ENCODE measurements around the gene ZNF143. TPM values are rescaled to one million over a fixed set of nuclear protein-coding genes. Genes with fewer than 3 reads are reported as not detected.

The ZNF143 gene
- total and polyA plus RNA-seq, 2 of the 13 experiments (the other 11 are each of a cell fraction or from before 2014, with no cell fraction given): 22.4 to 35.6 TPM

GRCh38 chr11:9461063-9461759, 399 bp downstream of the ZNF143 start (continued):
- TF ChIP-seq ZBTB37 (CRISPR knock-in tag; IDR thresholded peaks at IDR 0.05) (no peak), AHR (CRISPR knock-in tag; IDR thresholded peaks at IDR 0.05) (peak; percentile 22; the same call in 1 of the 2 replicates), HMG20B (CRISPR knock-in tag; conservative IDR thresholded peaks at IDR 0.05) (no peak), ATF3 (CRISPR knock-in tag; IDR thresholded peaks at IDR 0.05) (no peak), U2AF1 (optimal IDR thresholded peaks at IDR 0.05; ENCODE audit: low read depth, low read length) (no peak), ATM (IDR thresholded peaks at IDR 0.05; ENCODE audit: borderline replicate concordance) (no peak), SMC3 (IDR thresholded peaks at IDR 0.05; ENCODE audit: low read length) (no peak), FOXP1 (IDR thresholded peaks at IDR 0.05) (no peak), FOXP1 (CRISPR knock-in tag; IDR thresholded peaks at IDR 0.05) (no peak), SCMH1 (CRISPR knock-in tag; IDR thresholded peaks at IDR 0.05; ENCODE audit: borderline replicate concordance) (no peak), AGO1 (IDR thresholded peaks at IDR 0.05; ENCODE audit: low read depth, low read length, poor library complexity, severe bottlenecking) (no peak), RFXANK (CRISPR knock-in tag; IDR thresholded peaks at IDR 0.05) (no peak), ZNF550 (CRISPR knock-in tag; IDR thresholded peaks at IDR 0.05; ENCODE audit: borderline replicate concordance) (no peak), HNF4G (IDR thresholded peaks at IDR 0.05; ENCODE audit: borderline replicate concordance, low read depth, low read length) (no peak), HNF4G (CRISPR knock-in tag; IDR thresholded peaks at IDR 0.05; ENCODE audit: borderline replicate concordance, low read depth) (no peak), SP140L (CRISPR knock-in tag; IDR thresholded peaks at IDR 0.05; ENCODE audit: borderline replicate concordance) (no peak), FOXJ3 (CRISPR knock-in tag; IDR thresholded peaks at IDR 0.05; ENCODE audit: borderline replicate concordance) (no peak), ZNF552 (CRISPR knock-in tag; IDR thresholded peaks at IDR 0.05; ENCODE audit: borderline replicate concordance) (no peak), TCF7 (IDR thresholded peaks at IDR 0.05; ENCODE audit: low read depth) (no peak), HOXA9 (CRISPR knock-in tag; IDR thresholded peaks at IDR 0.05; ENCODE audit: borderline replicate concordance) (no peak), TRAFD1 (CRISPR knock-in tag; IDR thresholded peaks at IDR 0.05; ENCODE audit: borderline replicate concordance) (no peak), FOXO1 (CRISPR knock-in tag; IDR thresholded peaks at IDR 0.05) (0 out of 2 replicates have a peak, but pooled peaks have one; percentile 21), HNRNPL (IDR thresholded peaks at IDR 0.05; ENCODE audit: low read depth, low read length) (no peak), ZFP90 (CRISPR knock-in tag; IDR thresholded peaks at IDR 0.05; ENCODE audit: borderline replicate concordance) (no peak), MEIS2 (CRISPR knock-in tag; IDR thresholded peaks at IDR 0.05) (no peak; the same call in 1 of the 2 replicates), GMEB2 (CRISPR knock-in tag; IDR thresholded peaks at IDR 0.05; ENCODE audit: low read depth) (no peak)
